GM13976 (cell line): Measurements from ENCODE around the gene MYO10.

Experiments used
- DNase-seq: peaks from one replicate; pipeline ENCODE4 v3.0.0; 2012; ENCODE audit warnings: low spot score
- in situ Hi-C: fragments of 300-500 bp; cut with MboI; formaldehyde crosslinking; loops from one replicate; pipeline ENCODE4 v1.12.0; 2022; ENCODE audit warnings: low sequenced_read_pairs, mixed read lengths, inconsistent platforms; ENCODE audit not compliant: unreplicated experiment
- TF ChIP-seq, protein P1 (sequence below): IDR thresholded peaks from 2 replicates; pipeline ENCODE4 v1.5.1; 2012; ENCODE audit warnings: borderline replicate concordance, mild to moderate bottlenecking; ENCODE audit not compliant: insufficient read depth; ENCODE audit errors: extremely low read depth, missing control alignments, control extremely low read depth

Gene MYO10

DNA sequence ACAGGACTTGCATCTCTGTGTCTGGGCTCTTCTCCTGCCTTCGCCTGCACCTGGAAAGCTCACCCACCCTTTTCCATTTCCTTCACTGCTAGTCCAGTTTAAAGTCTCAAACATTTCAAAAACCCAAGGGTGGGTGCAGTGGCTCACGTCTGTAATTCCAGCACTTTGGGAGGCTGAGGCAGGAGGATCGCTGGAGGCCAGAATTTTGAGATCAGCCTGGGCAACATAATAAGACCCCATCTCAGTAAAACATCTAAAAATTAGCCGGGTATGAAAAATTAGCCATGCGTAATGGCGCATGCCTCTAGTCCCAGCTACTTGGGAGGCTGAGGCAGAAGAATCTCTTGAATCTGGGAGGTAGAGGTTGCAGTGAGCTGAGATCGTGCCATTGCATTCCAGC is 179.4 kb downstream of the MYO10 start:
- in situ Hi-C loops = no loop called here
- no peak for DNase-seq
- TF ChIP-seq, protein P1, sequence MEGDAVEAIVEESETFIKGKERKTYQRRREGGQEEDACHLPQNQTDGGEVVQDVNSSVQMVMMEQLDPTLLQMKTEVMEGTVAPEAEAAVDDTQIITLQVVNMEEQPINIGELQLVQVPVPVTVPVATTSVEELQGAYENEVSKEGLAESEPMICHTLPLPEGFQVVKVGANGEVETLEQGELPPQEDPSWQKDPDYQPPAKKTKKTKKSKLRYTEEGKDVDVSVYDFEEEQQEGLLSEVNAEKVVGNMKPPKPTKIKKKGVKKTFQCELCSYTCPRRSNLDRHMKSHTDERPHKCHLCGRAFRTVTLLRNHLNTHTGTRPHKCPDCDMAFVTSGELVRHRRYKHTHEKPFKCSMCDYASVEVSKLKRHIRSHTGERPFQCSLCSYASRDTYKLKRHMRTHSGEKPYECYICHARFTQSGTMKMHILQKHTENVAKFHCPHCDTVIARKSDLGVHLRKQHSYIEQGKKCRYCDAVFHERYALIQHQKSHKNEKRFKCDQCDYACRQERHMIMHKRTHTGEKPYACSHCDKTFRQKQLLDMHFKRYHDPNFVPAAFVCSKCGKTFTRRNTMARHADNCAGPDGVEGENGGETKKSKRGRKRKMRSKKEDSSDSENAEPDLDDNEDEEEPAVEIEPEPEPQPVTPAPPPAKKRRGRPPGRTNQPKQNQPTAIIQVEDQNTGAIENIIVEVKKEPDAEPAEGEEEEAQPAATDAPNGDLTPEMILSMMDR = no peak

DNA sequence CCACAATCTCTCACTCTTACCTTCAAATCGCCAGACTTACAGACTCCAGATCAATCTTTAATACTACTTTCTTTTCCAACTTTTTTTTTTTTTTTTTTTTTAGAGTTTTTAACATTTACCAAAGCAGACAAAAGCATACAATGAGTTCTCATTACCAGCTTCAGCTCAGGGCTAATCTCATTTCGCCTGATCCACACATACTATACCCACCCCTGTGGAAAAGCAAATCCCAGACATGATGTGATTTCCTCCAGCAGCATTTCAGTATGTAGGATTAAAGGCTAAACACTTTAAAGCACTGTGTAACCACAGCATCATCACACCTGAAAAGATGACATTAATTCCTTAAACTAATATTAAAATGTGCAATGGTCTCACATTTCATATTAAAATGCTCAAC is 180.4 kb downstream of the MYO10 start:
- TF ChIP-seq, protein P1 = no peak
- no peak for DNase-seq
- in situ Hi-C loops = no loop called here

DNA sequence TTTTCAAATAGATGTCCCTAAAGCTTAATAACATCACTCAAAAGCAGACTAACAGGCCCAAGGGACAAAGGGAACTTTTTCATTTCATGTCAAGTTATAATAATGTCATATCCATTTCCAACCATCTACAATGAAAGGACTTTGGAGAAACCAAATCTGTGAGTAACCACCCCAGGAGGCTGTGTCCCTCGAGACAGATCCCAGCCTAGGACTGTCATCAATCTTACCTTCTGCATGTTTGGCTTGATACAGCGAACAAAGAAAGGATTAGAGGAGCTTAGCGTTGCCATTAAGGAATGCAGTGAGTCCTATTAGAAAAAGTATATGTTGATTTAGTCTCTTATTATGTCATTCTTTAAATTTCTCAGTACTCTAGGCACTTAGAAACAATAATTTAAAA is 181.5 kb downstream of the MYO10 start:
- in situ Hi-C loops = no loop called here
- DNase-seq = no peak
- TF ChIP-seq, protein P1 = no peak

DNA sequence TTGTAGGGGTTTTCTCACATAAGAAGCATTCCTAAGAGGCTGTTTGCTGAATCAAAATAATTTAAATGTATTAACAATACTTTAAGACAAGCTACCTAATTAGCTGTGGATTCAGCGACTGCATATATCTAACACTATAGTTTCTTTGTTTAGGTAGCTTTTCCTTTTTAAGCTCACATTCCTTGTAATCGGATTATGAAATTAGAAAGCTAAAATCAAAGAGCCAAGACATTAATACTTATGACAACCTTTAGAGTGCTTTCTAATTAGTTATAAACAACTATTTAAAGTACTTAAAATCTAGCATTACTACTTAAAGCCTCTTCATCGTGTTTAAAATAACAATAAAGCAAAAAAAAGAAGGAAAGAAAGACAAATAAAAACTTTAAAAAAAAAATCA is 182.0 kb downstream of the MYO10 start:
- DNase-seq = no peak
- in situ Hi-C loops = no loop called here
- TF ChIP-seq, protein P1 = no peak

DNA sequence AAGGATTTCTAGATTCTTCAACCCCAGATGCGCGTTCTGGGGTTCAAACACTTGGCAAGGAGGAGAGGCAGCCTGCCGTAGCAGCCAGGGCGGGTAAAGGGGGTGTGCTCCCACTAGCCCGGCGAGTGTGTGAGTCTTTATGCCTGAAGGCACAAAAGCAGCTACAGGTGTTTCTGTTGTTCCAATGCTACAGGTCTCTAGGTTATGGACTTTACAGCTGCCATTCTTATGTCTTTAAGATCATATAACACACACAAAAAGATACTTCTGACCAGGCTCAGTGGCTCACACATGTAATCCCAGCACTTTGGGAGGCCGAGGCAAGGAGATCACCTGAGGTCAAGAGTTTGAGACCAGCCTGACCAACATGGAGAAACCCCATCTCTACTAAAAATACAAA is 185.6 kb downstream of the MYO10 start:
- in situ Hi-C loops = no loop called here
- no peak for DNase-seq
- TF ChIP-seq, protein P1 = no peak

DNA sequence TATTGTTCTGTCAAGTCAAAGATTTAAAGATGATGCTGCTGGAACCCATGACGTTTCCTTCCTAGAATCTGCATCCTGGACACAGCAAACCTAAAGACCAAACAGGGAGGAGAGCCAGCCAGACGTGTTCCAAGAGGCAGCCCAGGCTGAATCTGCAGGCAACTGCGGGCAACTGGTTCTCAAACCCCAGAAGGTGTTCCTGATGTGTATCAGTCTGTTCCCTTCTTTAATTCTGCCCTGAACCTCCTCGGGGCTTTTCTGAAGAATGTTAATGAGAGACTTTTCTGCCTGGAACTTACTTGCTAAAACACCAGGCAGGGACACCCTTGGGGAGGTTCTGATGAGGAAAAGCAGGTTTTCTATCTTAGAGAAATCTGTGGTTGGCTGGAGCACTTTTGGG is 186.5 kb downstream of the MYO10 start:
- TF ChIP-seq, protein P1 = no peak
- in situ Hi-C loops = no loop called here
- no peak for DNase-seq
